GM12878 (cell line): ENCODE results near the gene FAM98C. TPM values are rescaled to one million over a fixed set of nuclear protein-coding genes. Genes with fewer than 3 reads are reported as not detected.

ENCODE experiments used
- ATAC-seq: fragments of 200-7000 bp; cut with Tn5 transposase; 3 replicates; pipeline ENCODE4 v1.9.1; 2020; ENCODE audit warnings: mild to moderate bottlenecking, moderate library complexity
- BruUV-seq: library from RNA; stranded (reverse); fragments of 400-500 nt; replicated peaks from 2 replicates; lab custom pipeline; 2021; lab: Mats Ljungman, UMichigan
- CTCF ChIA-PET: fragments of 300-600 bp; sonication (Branson Sonifier 250); formaldehyde crosslinking; extraction: SDS; loops from one replicate; lab custom pipeline; 2021; ENCODE audit warnings: inconsistent platforms; lab: Yijun Ruan, JAX
- POLR2A ChIA-PET: fragments of 350-600 bp; formaldehyde crosslinking; extraction: SDS; loops from one replicate; lab custom pipeline; 2021; ENCODE audit warnings: inconsistent platforms; lab: Charles Lee
- RAD21 ChIA-PET: fragments of 300-600 bp; sonication (Branson Sonifier 250); formaldehyde crosslinking; loops from one replicate; lab custom pipeline; 2023; ENCODE audit warnings: antibody characterized with exemption; ENCODE audit not compliant: unreplicated experiment; lab: Charles Lee
- SMC1A ChIA-PET: fragments of 300-600 bp; sonication (Branson Sonifier 250); formaldehyde crosslinking; loops from one replicate; lab custom pipeline; 2023; ENCODE audit not compliant: unreplicated experiment, uncharacterized antibody; lab: Charles Lee
- DNase-seq: peaks from one replicate; pipeline ENCODE4 v3.0.0-alpha.2; 2011; ENCODE audit warnings: low read depth, low spot score
- FAIRE-seq: peaks from 3 replicates; lab custom pipeline; 2011; peaks lifted over from hg19 to GRCh38; lab: Jason Lieb, UNC
- H2AFZ ChIP-seq: 2 replicates; pipeline ENCODE4 v1.6.0; 2011; ENCODE audit warnings: low read depth, low read length, control low read depth; ENCODE audit not compliant: control insufficient read depth
- H3K27ac ChIP-seq: 2 replicates; pipeline ENCODE4 v1.5.1; 2011; ENCODE audit warnings: control low read depth; ENCODE audit not compliant: control insufficient read depth, insufficient read depth
- H3K27me3 ChIP-seq, 2 experiments: replicated peaks in 1 of 2; 2 replicates each; pipeline versions ENCODE4 v1.6.0 to v1.6.1; 2011; ENCODE audit warnings: low read length in 1 of 2; ENCODE audit not compliant: control insufficient read depth in 2 of 2, insufficient read depth in 2 of 2
- H3K36me3 ChIP-seq, 2 experiments: 2 replicates each; pipeline ENCODE4 v1.5.1; 2011; ENCODE audit warnings: low read length in 1 of 2; ENCODE audit not compliant: control insufficient read depth in 2 of 2, insufficient read depth in 2 of 2
- H3K4me1 ChIP-seq: 2 replicates; pipeline ENCODE4 v1.6.1; 2011; ENCODE audit warnings: mild to moderate bottlenecking, low read length, moderate library complexity, mixed read lengths; ENCODE audit not compliant: control insufficient read depth, insufficient read depth
- H3K4me2 ChIP-seq: 2 replicates; pipeline ENCODE4 v1.6.0; 2011; ENCODE audit warnings: control low read depth; ENCODE audit not compliant: control insufficient read depth, insufficient read depth
- H3K4me3 ChIP-seq: fragments of 200-600 bp; sonication (generic); 2 replicates; pipeline ENCODE4 v1.5.1; 2016
- H3K79me2 ChIP-seq: 2 replicates; pipeline ENCODE4 v1.6.0; 2011; ENCODE audit warnings: low read length; ENCODE audit not compliant: control insufficient read depth, insufficient read depth
- H3K9ac ChIP-seq: 2 replicates; pipeline ENCODE4 v1.8.0; 2011; ENCODE audit warnings: low read length, control low read depth, mixed read lengths; ENCODE audit not compliant: control insufficient read depth, insufficient read depth
- H3K9me3 ChIP-seq: replicated peaks from 3 replicates; pipeline ENCODE4 v1.5.1; 2011; ENCODE audit warnings: mild to moderate bottlenecking, low read length; ENCODE audit not compliant: control insufficient read depth, insufficient read depth
- H4K20me1 ChIP-seq: 2 replicates; pipeline ENCODE4 v1.6.0; 2011; ENCODE audit not compliant: control insufficient read depth, insufficient read depth
- BCLAF1 ChIP-seq: fragments of 450-650 bp; IDR thresholded peaks from 2 replicates; pipeline ENCODE4 v1.6.1; 2017; ENCODE audit warnings: antibody characterized with exemption, mild to moderate bottlenecking, moderate library complexity
- CHD4 ChIP-seq: fragments of 200-600 bp; sonication (generic); IDR thresholded peaks from 2 replicates; pipeline ENCODE4 v1.6.1; 2016; ENCODE audit warnings: mild to moderate bottlenecking
- DPF2 ChIP-seq: fragments of 450-650 bp; IDR thresholded peaks from 2 replicates; pipeline ENCODE4 v1.6.1; 2017; ENCODE audit warnings: mild to moderate bottlenecking
- SIN3A ChIP-seq: IDR thresholded peaks from 2 replicates; pipeline ENCODE4 v1.6.1; 2012; ENCODE audit warnings: low read depth, low read length, improper control_type of control experiment
- SUZ12 ChIP-seq: fragments of 200-600 bp; sonication (generic); IDR thresholded peaks from one replicate; pipeline ENCODE4 v1.6.1; 2018; ENCODE audit warnings: antibody characterized with exemption, mild to moderate bottlenecking; ENCODE audit not compliant: unreplicated experiment
- WGBS: methylation state at CpG from one replicate; pipeline ENCODE4 v1.1.6; 2016; ENCODE audit warnings: low lambda C conversion rate; ENCODE audit not compliant: insufficient replicate concordance, insufficient coverage; ENCODE audit errors: missing lambda C conversion rate; 5-methylcytosine and 5-hydroxymethylcytosine counted together
- in situ Hi-C: fragments of 300-500 bp; cut with MboI; formaldehyde crosslinking; loops from 9 replicates; pipeline ENCODE4 v1.14.3; 2018; ENCODE audit warnings: mixed read lengths
- intact Hi-C: fragments of 100-400 bp; cut with micrococcal nuclease; formaldehyde crosslinking; loops from one replicate; pipeline ENCODE4 v1.14.2; 2022; ENCODE audit not compliant: unreplicated experiment
- polyA plus RNA-seq, 11 experiments: library from polyadenylated mRNA; depleted of rRNA in 4 of 11; unstranded in 6 of 11; stranded (reverse) in 5 of 11; fragments of >200 nt; fragmentation: Nextera tagmentation in 4 of 11; fragmentation: Illumina TruSeq in 1 of 11; extraction: Ambion mirVana in 4 of 11; extraction: Trizol in 1 of 11; gene quantifications; 1 replicate in 1 of 11; 2 replicates in 10 of 11; pipeline versions ENCODE4 v1.2.1 to v1.2.3, GENCODE V29; 2011 to 2016; ENCODE audit warnings: inconsistent platforms in 2 of 11, missing spikeins in 2 of 11, low read depth in 1 of 11
- total RNA-seq, 4 experiments: library from RNA; depleted of rRNA in 3 of 4; stranded (reverse); fragments of >200 nt in 3 of 4; fragmentation: Illumina TruSeq in 1 of 4; extraction: Trizol in 1 of 4; gene quantifications; 2 replicates each; pipeline versions ENCODE4 v1.2.1 to v1.2.3, GENCODE V29; 2013 to 2021
- TF ChIP-seq, protein P1 (sequence below): fragments of 150-350 bp; IDR thresholded peaks from 2 replicates; pipeline ENCODE4 v1.6.1; 2016; ENCODE audit warnings: low read depth, low read length

Gene FAM98C
- total and polyA plus RNA-seq, 10 of the 15 experiments (the other 5 are each of a cell fraction or from before 2014, with no cell fraction given), result 1.4 to 17.2 (median 9.5) TPM

- no peaks in the 10 kb centered on the region for H3K79me2 ChIP-seq
- peaks cover 0 to 3% of the 10 kb centered on the region in 2 experiments; a peak in 2 of 4 replicates for H3K27me3 ChIP-seq
- H2AFZ ChIP-seq, result no peak overlapping the region
- ChIA-PET SMC1A (interaction anchor here (2.8 kb wide), 1 partner anchor 529 kb away, joined by 18 read pairs; the partner anchor contains the start of genes MRPS12 and SARS2), RAD21 (no interaction called here), CTCF (interaction anchor here (1.0 to 1.9 kb wide), 2 partner anchors 487 to 529 kb away, joined by 3 read pairs; partner anchors contain the start of genes MRPS12 and SARS2), POLR2A (interaction anchor here (2.7 kb wide), 1 partner anchor 27 kb away, joined by 13 read pairs; the partner anchor contains the start of gene PSMD8)
- BruUV-seq, result no TSS peak
- 38% methylated on average over 3 of the region's 3 CpGs for WGBS
- no peaks in the 10 kb centered on the region for H3K9me3 ChIP-seq
- DNase-seq (no peak), ATAC-seq (no peak), FAIRE-seq (no peak)
- H3K4me2 ChIP-seq, result no peak overlapping the region
- no peak overlapping the region for H3K4me3 ChIP-seq
- in situ Hi-C loops (loop anchor here (25.0 kb wide), 1 partner anchor 236 kb away; the partner anchor contains the start of gene ACTN4), intact Hi-C loops (loop anchor here (5.0 kb wide), 3 partner anchors 106 to 531 kb away; partner anchors contain the start of genes MRPS12 and SARS2)
- H3K27ac ChIP-seq, result no peak overlapping the region
- H4K20me1 ChIP-seq, result no peaks in the 10 kb centered on the region
- H3K9ac ChIP-seq, result no peak overlapping the region
- TF ChIP-seq SUZ12, result no peak
- TF ChIP-seq DPF2, result no peak
- TF ChIP-seq CHD4, result no peak
- no peak for TF ChIP-seq SIN3A
- TF ChIP-seq, protein P1, sequence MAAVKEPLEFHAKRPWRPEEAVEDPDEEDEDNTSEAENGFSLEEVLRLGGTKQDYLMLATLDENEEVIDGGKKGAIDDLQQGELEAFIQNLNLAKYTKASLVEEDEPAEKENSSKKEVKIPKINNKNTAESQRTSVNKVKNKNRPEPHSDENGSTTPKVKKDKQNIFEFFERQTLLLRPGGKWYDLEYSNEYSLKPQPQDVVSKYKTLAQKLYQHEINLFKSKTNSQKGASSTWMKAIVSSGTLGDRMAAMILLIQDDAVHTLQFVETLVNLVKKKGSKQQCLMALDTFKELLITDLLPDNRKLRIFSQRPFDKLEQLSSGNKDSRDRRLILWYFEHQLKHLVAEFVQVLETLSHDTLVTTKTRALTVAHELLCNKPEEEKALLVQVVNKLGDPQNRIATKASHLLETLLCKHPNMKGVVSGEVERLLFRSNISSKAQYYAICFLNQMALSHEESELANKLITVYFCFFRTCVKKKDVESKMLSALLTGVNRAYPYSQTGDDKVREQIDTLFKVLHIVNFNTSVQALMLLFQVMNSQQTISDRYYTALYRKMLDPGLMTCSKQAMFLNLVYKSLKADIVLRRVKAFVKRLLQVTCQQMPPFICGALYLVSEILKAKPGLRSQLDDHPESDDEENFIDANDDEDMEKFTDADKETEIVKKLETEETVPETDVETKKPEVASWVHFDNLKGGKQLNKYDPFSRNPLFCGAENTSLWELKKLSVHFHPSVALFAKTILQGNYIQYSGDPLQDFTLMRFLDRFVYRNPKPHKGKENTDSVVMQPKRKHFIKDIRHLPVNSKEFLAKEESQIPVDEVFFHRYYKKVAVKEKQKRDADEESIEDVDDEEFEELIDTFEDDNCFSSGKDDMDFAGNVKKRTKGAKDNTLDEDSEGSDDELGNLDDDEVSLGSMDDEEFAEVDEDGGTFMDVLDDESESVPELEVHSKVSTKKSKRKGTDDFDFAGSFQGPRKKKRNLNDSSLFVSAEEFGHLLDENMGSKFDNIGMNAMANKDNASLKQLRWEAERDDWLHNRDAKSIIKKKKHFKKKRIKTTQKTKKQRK, result no peak
- TF ChIP-seq BCLAF1, result no peak
- no peaks in the 10 kb centered on the region for H3K36me3 ChIP-seq
- no peaks in the 10 kb centered on the region for H3K4me1 ChIP-seq
Observed at GRCh38 chr19:38401148-38401547, 1.7 kb upstream of the FAM98C start.
